Dermis microvascular lymphatic vessel endothelial cell (primary cell): ENCODE results near the gene ZDHHC7. TPM values are rescaled to one million over a fixed set of nuclear protein-coding genes. Genes with fewer than 3 reads are reported as not detected.
"Not testable (repeated sequence)": the region's sequence is repeated elsewhere in the genome, so short reads cannot be mapped to it uniquely, and the experiment has no call there.

Source experiments
- DNase-seq, 2 donors: peaks; one replicate each; pipeline versions ENCODE4 v3.0.0 to v3.0.0-alpha.2; 2010; ENCODE audit warnings: low read depth in 2 of 2
- total RNA-seq: library from RNA; depleted of rRNA; stranded (reverse); fragments of >200 nt; gene quantifications from 2 replicates; pipeline ENCODE4 v1.2.1, GENCODE V29; 2014

Gene ZDHHC7
- total RNA-seq, 1 donor from 2014 or later = 32.5 TPM

DNA sequence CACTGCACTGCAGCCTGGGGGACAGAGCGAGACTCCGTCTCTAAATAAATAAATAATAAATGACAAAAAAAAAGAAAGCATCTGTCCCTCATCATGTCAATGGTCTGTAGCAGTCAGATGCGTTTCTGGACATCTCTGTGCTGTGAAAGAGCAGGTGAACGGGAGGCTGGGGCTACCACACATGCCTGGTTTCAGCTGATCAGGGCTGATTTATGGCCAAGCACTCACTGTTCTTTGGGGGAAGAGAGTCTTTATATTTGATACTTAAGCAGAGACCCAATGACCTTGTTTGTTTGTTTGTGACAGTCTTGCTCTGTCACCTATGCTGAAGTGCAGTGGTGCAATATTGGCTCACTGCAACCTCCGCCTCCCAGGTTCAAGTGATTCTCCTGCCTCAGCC is 33.7 kb upstream of the ZDHHC7 start:
- no peak for DNase-seq

GRCh38 chr16:85042606-85043005 is 31.3 kb upstream of the ZDHHC7 start:
- DNase-seq = no peak

GRCh38 chr16:85042167-85042526 is 30.8 kb upstream of the ZDHHC7 start:
- DNase-seq = no peak

- DNase-seq = no peak
These were observed 30.2 kb upstream of the ZDHHC7 start for GRCh38 chr16:85041219-85042166.

DNA sequence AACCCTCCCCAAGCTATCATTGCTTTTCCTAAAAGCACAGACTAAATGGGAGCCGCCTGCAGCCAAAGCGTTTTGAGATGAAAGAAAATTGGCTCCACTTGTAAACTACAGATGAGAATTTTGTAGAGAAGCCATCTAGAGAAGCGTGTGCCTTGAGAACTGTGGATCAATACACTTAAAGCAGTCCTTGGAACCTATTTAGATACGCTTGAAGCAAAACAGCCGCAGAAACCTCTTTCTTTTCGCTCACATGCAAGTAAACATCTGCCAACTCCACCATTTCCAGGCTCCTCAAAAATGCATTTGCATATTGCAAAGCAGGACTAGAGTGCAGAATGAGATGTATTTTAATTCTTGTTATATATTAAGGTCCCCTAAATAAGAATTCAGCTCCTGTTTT is 29.4 kb upstream of the ZDHHC7 start:
- no peak for DNase-seq

GRCh38 chr16:85037721-85038120 is 26.4 kb upstream of the ZDHHC7 start:
- DNase-seq = no peak

DNA sequence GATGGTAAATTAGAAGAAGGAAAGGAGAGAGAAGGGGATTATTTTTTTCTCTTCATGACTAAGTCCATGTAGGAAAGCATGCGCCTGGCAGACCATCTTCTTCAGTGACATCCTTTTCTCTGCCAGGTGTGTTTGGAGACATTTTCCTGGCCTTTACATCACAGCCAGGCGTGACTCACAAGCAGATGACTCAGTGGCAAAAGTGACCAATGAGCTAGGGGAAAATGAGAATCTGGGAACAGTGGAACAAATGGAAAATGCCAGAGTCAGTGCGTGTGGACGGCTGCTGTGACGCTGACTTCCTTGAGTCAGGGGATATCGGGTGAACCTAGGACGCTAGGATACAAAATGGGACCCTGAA is 25.7 kb upstream of the ZDHHC7 start:
- DNase-seq = peak; percentile 89 to 90

DNA sequence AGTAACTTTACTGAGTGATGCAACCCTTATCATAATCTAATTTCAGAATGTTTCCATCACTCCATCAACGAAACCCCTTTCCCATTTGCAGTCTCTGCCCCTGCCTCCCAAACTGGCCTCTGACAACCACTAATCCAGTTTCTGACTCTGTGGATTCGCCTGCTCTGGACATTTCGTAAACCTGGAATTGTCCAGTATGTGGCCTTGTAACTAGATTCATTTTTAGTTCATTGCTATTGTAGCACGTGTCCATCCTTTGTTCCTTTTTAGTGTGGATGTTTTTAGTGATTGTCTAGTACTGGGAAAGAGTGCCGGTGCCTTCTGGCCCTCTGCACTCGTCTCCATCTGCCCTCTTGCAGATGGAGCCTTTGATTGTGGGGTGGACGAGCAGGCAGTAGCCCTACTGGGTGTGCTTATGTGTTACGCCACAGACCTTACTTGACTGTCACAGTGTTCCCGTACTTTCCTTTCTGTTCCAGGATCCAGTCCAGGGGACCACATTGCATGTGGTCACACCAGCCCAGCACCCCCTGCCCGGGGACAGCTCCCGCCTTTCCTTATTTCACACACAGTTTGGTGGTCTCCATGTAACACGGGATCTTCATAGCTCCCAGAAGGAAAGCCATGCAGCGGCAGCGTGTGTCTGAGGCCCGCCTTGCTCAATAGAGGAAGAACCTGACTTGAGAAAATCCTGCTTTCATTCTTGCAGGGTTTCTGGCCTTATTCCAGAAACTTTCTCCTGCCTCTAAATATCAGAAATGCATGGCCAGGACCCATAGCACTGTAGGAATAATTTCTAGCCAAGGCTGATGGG is 25.1 kb upstream of the ZDHHC7 start:
- DNase-seq = no peak

DNA sequence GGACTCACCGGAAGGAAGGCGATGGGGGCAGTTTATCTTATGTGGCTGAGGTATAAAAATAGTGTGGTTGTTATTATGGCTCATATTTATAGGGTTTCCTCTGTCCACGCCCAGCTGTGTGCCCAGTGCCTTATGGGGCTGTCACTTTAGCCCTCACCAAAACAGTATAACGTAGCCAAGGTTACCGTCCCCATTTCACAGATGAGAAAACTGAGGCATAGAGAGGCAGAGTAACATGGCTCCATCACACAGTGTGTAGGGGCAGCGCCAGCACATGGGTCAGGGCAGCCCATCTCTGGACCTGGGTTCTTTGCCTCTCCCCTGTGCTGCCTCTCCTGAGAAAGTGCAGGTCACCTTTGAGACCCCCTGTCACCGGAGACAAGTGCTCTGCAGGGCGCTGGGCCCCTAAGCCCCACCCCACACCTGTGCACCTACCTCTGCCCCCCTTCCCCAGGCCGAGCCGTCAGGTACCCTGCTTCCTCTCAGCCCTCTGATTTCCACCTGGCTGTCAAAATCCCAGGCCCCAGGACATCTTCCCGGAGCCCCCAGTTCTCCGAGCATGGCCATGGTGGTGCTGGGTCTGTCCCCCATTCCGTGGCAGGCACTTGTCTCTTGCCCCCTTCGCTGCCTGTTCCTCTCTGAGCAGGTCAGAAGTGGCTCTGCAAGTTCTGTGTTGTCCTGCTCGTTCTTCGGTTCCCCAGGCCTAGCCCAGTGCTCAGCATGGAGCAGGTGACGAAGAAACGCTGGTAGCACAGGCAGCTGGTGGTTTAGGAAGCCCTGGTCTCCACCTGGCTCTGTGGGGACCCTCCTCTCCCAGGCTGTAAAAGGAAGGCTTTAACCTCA is 23.5 kb upstream of the ZDHHC7 start:
- peak in 1 of 2 donors; percentile 23 for DNase-seq

DNA sequence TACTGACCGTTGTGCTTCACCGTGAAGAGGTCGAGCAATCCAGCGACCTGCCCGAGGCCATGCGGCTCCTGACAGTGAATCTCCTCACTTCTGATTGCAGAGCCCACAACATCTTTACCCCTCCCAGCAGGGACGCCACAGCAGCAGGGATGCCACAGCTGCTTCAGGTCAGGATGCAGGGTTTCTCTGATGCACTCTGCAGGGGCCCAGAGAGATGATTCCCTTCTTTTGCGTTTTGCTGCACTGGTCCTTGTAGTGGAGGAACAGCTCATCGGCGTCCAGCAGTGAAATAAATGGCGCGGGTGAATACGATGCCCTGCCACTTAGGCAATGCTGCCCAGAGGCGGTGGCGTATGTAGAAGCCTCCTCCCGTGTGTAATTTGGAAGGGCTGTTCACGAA is 21.8 kb upstream of the ZDHHC7 start:
- DNase-seq = no peak

DNA sequence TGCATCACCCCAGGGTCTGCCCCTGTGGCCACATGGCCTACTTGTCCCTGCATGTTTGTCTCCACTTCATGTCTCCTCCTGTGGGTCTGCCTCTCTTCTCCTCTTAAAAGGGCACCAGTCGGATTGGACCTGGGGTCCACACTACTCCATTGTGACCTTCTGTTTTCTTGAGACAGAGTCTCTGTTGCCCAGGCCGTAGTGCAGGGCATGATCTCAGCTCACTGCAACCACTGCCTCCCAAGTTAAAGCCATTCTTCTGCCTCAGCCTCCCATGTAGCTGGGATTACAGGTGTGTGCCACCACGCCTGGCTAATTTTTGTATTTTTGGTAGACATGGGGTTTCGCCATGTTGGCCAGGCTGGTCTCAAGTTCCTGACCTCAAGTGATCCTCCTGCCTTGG is 20.9 kb upstream of the ZDHHC7 start:
- not testable (repeated sequence) for DNase-seq

DNA sequence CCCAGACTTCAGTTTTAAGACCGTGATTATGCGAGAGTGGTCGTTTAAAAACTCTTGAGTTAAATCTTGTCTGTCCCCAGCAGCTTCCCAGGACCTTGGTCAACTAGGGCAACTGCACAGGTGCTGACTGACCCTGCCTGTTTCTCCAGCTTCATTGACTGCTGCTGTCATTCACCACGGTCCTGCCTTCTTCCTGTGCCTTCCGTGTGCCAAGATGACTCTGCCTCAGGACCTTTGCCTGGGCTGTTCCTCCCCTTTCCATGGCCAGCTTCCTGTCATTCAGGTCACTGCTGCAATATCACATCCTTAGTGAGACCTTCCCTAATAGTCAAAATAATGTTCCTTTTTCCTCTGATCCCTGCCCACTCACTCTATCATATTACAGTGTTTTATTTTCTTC is 20.1 kb upstream of the ZDHHC7 start:
- peak; percentile 78 to 90 for DNase-seq

- no peak for DNase-seq
These were observed 18.7 kb upstream of the ZDHHC7 start for GRCh38 chr16:85029981-85030401.

DNA sequence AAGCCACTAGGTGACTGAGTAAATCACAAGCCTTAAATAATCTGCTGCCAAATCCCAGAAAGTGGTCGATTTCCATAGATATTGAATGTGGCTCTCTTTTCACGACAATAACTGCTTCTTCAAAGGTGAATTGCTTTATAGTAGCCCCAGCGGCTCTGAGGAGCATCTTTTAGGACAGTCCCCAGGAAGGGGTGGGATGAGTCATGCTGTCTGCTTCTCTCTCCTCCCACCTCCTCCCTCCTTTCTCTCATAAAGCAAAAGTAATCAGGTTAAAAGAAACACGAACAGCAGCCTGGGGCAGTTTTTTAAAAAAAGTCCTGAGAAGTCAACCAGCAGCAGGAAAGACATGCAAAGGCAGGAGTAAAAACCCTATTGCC is 18.1 kb upstream of the ZDHHC7 start:
- peak in 1 of 2 donors; percentile 63 for DNase-seq

GRCh38 chr16:85028685-85029407 is 17.5 kb upstream of the ZDHHC7 start:
- peak; percentile 93 to 98 for DNase-seq

DNA sequence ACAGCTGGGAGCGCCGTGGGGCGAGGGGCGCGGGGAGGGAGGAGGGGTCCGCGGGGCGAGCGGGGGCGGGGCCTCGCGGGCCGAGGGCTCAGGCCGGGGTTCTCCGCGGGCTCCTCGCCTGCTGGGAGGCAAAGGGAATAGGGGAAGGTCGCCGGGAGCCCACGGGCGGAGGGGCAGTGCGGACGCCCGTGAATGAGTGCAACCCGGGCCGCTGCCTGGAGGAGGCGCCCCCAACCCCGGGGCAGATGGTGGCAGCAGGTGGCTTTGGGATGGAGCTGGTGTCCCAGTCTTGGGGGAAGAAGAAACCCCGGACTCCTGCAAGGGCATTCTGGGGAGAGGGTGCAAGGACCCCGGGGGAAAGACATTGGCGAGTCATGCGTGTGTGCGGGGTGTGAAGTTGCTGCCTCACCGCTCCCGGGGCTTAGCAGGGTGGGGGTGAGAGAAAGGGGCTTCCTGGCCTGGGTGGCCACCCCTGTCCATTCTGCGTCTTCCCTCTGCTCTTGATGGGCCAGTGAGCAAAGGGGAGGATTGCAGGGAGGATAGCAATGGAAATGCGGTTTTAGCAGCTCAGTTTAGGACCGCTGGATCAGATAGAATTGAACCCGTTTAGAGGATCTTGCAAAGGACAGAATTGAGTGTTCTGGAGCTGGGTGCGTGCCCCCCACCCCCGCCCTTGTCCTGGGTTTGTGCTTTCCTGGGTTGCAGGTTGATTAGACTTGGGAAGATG is 16.8 kb upstream of the ZDHHC7 start:
- DNase-seq = no peak

- peak; percentile 83 to 95 for DNase-seq
These were observed 16.1 kb upstream of the ZDHHC7 start, which contains the start of gene KIAA0513 for GRCh38 chr16:85027349-85027957. Gene KIAA0513, plus strand, starts transcription at chr16:85027795. Its CDS starts 39,277 bp downstream, at chr16:85067072.

DNA sequence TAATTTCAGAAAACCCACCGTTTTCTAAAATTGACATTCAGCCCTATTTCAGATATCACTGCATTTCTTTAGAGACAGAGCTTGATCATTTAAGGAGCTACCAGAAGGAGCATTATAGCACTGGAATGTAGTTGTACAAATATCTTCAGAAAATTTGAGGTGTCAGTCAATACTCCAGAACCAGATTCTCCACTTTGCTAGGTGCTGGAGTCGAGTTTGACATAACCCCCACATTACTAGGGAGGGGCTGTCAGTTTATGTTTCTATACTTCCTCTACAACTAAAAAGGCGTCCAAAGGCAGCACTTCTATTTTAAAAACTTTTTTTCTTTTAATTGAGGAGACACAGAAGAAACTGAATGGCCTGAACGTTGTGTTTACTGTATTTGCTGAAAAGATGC is 15.4 kb upstream of the ZDHHC7 start:
- no peak for DNase-seq

DNA sequence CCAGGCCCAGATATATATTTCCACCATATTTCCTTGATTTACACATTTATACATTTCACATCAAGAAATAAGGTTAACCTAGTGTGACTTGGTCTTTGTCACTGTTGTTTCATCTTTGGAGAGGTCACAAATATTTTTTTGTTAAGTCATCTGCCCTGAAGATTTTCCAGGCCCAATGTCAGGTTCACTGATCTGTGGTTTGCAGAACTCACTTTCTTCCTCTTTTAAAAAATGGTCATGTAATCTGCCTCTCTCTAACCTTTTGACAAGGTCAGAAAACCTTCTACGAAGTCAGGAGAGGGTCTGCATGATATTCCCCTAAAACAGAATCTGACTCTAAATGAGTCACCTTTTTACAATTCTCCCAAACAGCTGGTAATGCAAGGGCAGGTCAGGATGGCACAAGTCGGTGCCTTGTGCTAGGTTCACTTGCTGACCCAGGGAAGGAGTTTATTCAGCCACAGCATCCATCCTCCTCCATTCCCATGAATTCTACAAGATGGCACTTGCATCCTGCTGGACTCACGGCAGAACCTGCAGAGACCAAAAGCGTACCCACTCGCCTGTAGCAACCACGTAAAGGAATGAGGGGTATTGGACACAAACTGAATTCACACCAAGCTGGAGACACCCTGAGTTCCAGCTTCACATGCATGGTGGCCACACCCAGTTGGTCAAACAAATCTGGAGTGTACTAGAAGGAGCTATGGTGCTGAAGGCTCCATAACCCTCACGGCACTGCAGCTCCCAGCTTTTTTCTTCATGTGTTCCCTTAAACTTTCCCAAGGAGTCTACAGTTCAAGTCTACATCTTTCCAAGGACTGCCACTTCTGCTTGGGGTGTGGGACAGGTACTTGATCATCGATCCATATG is 14.7 kb upstream of the ZDHHC7 start:
- DNase-seq = no peak
